Vein endothelial cell (primary cell): ENCODE results near the gene NDUFA7. TPM values are rescaled to one million over a fixed set of nuclear protein-coding genes. Genes with fewer than 3 reads are reported as not detected.

Experiments used
- total RNA-seq: library from RNA; depleted of rRNA; stranded (reverse); fragments of >200 nt; gene quantifications from 2 replicates; pipeline ENCODE4 v1.2.3, GENCODE V29; 2012

Gene NDUFA7
- total RNA-seq: 36.6 and 43.3 TPM in 2 replicates

DNA sequence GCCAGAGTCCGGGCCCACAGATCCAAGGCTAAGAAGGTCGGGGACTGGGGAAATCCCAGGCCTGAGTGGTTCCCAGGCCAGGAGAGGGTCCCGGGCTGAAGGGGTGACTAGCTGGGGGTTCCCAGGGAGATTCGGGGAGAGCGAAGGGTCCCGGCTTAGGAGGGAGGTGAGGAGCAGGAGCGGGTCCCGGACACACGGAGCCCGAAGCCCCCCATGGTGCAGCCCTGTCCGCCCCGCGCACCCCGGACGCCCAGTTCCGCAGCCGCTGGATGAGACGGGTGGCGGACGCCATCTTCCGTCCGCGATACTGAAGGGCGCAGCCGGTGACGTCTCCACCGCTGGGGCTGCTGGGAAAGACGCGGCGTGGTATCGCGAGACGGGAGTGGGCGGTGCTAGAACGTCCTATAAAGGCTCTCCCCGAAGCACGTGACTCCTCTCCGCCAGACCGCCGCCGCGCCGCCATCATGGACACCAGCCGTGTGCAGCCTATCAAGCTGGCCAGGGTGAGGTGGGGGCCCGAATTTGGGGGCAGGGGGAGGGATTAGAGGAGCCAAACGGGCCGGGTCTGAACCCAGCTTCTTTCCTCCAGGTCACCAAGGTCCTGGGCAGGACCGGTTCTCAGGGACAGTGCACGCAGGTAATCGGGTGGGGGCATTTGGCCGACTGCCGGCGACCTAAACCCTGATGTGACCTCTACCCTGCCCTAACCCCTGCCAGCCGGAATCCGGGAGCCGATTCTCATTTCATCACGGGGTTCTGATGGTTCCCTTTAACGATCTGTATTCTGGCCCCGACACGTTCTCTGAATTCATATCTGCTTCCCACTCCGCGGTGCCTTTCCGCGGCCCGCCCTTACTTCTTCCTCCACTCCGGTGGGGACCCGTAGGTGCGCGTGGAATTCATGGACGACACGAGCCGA lies at the start of gene NDUFA7, which contains the start of gene RPS28:
NDUFA7 (minus strand) TSS at position 309 of the 919 bp plus-strand sequence; CDS start at position 292, 17 bp downstream.
RPS28 (plus strand) TSS at position 430 of the 919 bp plus-strand sequence; CDS start at position 465, 35 bp downstream.

DNA sequence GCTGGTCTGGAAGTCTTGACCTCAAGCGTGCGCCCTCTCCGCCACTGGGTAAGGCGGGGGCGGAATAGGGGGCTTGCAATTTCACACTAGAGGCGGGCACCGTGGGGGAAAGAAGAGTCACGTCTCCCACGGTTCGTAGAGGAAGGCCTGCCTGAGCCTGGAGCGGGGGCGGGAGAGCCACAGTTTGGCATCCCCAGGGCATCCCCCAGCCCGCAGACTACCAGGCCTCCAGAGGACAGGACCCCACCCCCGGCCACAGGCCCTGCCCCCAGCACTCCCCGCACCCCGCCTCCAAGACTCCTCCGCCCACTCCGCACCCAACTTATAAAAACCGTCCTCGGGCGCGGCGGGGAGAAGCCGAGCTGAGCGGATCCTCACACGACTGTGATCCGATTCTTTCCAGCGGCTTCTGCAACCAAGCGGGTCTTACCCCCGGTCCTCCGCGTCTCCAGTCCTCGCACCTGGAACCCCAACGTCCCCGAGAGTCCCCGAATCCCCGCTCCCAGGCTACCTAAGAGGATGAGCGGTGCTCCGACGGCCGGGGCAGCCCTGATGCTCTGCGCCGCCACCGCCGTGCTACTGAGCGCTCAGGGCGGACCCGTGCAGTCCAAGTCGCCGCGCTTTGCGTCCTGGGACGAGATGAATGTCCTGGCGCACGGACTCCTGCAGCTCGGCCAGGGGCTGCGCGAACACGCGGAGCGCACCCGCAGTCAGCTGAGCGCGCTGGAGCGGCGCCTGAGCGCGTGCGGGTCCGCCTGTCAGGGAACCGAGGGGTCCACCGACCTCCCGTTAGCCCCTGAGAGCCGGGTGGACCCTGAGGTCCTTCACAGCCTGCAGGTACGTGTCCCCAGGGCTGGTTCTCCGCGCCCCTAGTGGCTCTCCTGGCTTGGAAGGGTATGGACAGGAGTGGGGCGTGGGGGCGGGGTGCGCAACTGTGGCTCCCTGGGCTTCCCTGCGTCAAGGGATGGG lies 42.9 kb upstream of the NDUFA7 start, which contains the start of gene ANGPTL4:
ANGPTL4 (plus strand) TSS at position 353 of the 969 bp plus-strand sequence; CDS start at position 520, 167 bp downstream.

DNA sequence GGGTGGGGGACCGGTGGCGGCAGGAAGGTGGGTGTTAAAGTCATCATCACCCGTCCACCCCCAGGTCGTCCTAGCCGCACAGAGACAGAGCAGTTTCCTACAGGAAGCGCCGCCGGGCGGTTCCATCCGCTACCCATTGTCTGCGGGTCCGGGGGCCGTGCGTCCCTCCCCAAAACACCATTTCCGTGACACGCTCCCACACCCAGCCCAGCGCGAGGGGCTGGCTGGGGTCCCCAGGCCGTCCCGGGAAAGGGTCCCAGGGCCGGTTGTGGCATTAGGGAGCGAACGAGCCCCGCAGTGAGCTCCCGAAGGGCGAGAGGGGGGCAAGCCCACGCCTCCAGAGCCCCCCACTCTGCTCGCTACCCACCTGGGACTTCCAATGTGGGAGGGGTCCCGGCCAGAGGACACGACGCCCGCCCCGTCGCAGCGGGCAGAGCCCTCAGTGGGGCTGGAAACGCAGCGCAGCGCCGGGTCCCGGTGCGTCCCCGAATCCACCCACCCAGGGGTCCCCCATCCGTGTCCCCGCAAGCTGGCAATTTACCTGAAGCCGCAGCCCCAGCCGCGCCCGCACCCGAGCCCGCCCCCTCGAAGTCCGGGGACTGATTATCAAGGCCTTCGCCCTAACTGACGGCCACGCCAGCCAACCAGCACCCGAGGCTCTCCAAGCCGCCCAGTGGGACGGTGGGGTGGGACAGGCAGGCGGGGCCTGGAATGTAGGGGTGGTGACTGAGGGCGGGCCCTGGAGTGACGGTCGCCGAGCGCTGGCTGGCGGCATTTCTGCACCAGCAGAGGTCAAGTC lies 21.7 kb upstream of the NDUFA7 start, which contains the start of gene KANK3:
KANK3 (minus strand) TSS at position 579 of the 799 bp plus-strand sequence. CDS start 5,434 bp downstream, outside the sequence.

DNA sequence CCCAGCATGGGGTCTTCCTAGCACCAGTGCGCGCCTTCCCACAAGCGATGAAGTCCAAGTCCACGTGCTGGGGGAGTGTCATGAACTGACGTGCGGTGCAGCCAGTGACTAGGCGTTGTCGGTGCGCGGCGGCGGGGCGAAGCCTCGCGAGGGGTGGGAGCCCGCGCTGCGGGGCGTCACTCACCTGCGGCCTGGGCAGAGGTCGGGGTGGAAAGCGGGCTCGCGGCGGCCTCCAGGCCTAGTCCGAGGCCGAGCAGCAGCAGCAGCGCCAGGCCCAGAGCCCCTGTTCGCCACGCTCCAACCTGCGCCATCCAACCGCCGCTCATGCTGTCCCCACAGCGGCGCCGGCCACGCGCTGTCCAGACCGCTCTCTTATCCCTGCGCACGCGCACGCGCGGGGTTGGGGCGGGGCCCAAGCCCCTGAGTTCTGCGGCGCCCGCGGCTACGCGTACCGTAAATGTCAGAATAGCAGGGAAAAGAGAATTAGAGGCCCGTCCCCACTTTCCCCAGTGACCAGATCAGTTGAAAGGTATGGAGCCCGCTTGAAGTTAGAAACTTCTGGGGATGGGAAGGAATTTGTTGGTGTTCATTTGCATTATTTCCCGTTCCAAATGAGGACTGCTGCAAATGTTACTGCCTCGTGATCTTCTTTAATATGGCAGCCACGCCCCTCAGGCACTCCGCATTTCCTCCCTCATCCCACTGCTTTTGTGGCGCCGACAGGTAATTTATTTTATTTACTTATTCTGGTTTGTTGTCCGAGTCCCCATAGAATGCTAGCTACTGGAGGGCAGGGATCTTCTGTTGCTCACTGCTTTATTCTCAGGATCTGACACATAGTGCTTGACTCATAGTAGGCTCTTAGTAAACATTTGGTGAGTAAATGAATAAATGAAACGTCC lies 13.0 kb downstream of the NDUFA7 start, which contains the start of gene CD320:
CD320 (minus strand) TSS at position 394 of the 902 bp plus-strand sequence; CDS start at position 326, 68 bp downstream.

Other genes starting within 250 kb of the NDUFA7 start
- gene FBN3, start 171.8 kb downstream of the NDUFA7 start, total RNA-seq: not detected in 2 replicates
- gene CERS4, start 112.0 kb downstream of the NDUFA7 start, total RNA-seq: 6.2 and 8.0 TPM in 2 replicates
- gene CD320, start 13.0 kb downstream of the NDUFA7 start, total RNA-seq: 60.1 and 66.3 TPM in 2 replicates
- 117 and 237 TPM in 2 replicates for gene RPS28, start 121 bp upstream of the NDUFA7 start, total RNA-seq
- 31.8 and 76.4 TPM in 2 replicates for gene KANK3, start 21.9 kb upstream of the NDUFA7 start, total RNA-seq
- gene ANGPTL4, start 42.8 kb upstream of the NDUFA7 start, total RNA-seq: 11.7 and 94.7 TPM in 2 replicates
- gene RAB11B, start 69.0 kb upstream of the NDUFA7 start, total RNA-seq: 29.2 and 38.9 TPM in 2 replicates
- 163 and 207 TPM in 2 replicates for gene MARCHF2, start 91.9 kb upstream of the NDUFA7 start, total RNA-seq
- gene HNRNPM, start 123.6 kb upstream of the NDUFA7 start, total RNA-seq: 45.4 and 68.0 TPM in 2 replicates
- gene PRAM1, start 181.3 kb upstream of the NDUFA7 start, total RNA-seq: not detected in 2 replicates
- 3.9 and 4.9 TPM in 2 replicates for gene ZNF414, start 192.8 kb upstream of the NDUFA7 start, total RNA-seq